ENCODE measurements around the gene MEIS1.

MEIS1 gene

GRCh38 chr2:66506265-66506664 lies 71.3 kb downstream of the MEIS1 start:
- no peak for DNase-seq

- DNase-seq: no peak
Observed at GRCh38 chr2:66507673-66508201, 72.8 kb downstream of the MEIS1 start.

GRCh38 chr2:66508484-66509071 lies 73.7 kb downstream of the MEIS1 start:
- DNase-seq: no peak

GRCh38 chr2:66509326-66509811 lies 74.4 kb downstream of the MEIS1 start:
- DNase-seq: no peak

- DNase-seq: no peak
Observed at GRCh38 chr2:66512626-66513025, 77.7 kb downstream of the MEIS1 start.

- DNase-seq: no peak
Observed at GRCh38 chr2:66515743-66516142, 80.8 kb downstream of the MEIS1 start.

GRCh38 chr2:66516499-66516898 lies 81.6 kb downstream of the MEIS1 start:
- DNase-seq: no peak

GRCh38 chr2:66517772-66518171 lies 82.8 kb downstream of the MEIS1 start:
- no peak for DNase-seq

- no peak for DNase-seq
Observed at GRCh38 chr2:66519264-66519843, 84.4 kb downstream of the MEIS1 start.

GRCh38 chr2:66521291-66521922 lies 86.5 kb downstream of the MEIS1 start:
- no peak for DNase-seq

GRCh38 chr2:66522611-66523376 lies 87.9 kb downstream of the MEIS1 start:
- no peak for DNase-seq

GRCh38 chr2:66523377-66523969 lies 88.5 kb downstream of the MEIS1 start:
- DNase-seq: no peak

- no peak for DNase-seq
Observed at GRCh38 chr2:66523990-66524389, 89.1 kb downstream of the MEIS1 start.

- no peak for DNase-seq
Observed at GRCh38 chr2:66525606-66526005, 90.7 kb downstream of the MEIS1 start.

GRCh38 chr2:66526180-66526579 lies 91.3 kb downstream of the MEIS1 start:
- DNase-seq: peak in 1 of 56 donors; percentile 25

GRCh38 chr2:66528974-66529724 lies 94.2 kb downstream of the MEIS1 start:
- no peak for DNase-seq

GRCh38 chr2:66530651-66531050 lies 95.7 kb downstream of the MEIS1 start:
- no peak for DNase-seq

GRCh38 chr2:66531155-66531554 lies 96.2 kb downstream of the MEIS1 start:
- DNase-seq: no peak

GRCh38 chr2:66531567-66531966 lies 96.6 kb downstream of the MEIS1 start:
- no peak for DNase-seq

- DNase-seq: peak in 2 of 56 donors; percentile 9 to 33
Observed at GRCh38 chr2:66532972-66533868, 98.3 kb downstream of the MEIS1 start.
